Measurements from ENCODE around the gene VWA5B2.
"Not testable (repeated sequence)": the region's sequence is repeated elsewhere in the genome, so short reads cannot be mapped to it uniquely, and the experiment has no call there.

Gene VWA5B2

DNA sequence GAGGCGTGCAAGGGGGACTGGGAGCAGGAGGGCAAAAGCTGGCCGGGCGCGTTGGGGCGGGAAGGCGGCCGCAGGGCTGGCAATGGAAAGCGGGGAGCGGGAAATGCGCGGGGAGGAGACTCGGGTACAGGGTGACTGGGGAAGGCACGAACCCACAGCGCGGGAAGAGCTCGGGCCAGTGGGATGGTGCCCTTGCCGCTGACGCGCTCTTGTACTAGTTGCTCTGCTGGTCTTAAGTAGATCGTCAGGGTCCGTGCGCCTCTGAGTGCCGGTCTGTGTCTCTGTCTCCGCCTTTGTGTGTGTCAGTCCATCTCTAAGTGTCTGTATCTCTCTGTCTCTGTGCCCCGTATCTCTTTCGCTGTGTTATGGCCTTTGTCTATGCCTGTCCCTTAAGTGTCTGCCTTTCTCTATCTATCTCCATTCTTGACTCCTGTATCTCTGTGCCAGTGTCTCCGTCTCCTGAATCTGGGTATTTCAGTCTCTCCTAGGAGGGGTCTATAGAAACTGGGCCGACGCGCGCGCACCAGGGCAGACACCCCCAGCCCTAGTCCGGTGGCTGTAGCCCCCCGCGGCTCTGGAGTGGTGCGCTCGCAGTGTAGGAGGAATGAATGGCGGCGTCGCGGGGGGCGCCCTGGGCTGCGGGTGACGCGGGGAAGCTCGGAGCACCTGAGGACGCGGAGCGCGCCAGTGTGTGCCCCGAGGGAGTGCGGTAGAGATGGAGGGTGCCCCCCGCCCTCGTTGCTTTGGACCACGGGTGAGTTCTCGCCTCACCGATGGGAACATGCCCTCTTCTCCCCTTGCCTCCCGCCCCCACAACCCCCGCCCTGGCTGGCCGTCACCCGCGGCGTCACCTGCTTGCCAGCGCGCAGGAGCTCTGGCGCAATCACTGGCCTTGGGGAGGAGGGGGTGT, 32.7 kb downstream of the VWA5B2 start:
- no peak for FAIRE-seq
- TF ChIP-seq TAF1 (IDR thresholded peaks at IDR 0.05; ENCODE audit: borderline replicate concordance, low read depth, low read length): no peak
- TF ChIP-seq POLR2A (IDR thresholded peaks at IDR 0.05; ENCODE audit: low read depth, low read length): no peak
- TF ChIP-seq POLR2AphosphoS5 (IDR thresholded peaks at IDR 0.05; ENCODE audit: low read depth, low read length): no peak
- no peak for DNase-seq (ENCODE audit: insufficient read length)

DNA sequence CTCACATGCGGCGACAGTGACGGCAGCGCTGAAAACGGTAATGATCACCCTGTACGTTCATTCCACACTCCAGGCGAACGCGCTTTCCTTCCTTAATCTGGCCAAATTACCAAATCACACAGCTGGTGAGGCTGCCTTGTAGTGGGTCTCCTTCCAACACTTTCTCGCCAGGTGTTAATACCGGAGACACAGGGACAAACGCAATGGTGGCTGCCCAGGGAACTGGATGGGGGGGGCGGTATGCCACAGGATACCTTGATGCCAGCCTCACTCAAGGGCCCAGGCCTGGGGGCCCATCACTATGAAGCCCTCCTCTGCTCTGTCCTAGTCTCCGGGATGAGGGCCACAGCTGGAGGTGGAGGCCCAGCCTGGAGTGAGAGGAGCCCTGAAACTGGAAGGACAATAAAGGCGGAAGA, 33.4 kb downstream of the VWA5B2 start:
- no peak for DNase-seq (ENCODE audit: insufficient read length)
- no peak for TF ChIP-seq POLR2A (IDR thresholded peaks at IDR 0.05; ENCODE audit: low read depth, low read length)
- TF ChIP-seq POLR2AphosphoS5 (IDR thresholded peaks at IDR 0.05; ENCODE audit: low read depth, low read length): no peak
- no peak for TF ChIP-seq TAF1 (IDR thresholded peaks at IDR 0.05; ENCODE audit: borderline replicate concordance, low read depth, low read length)
- no peak for FAIRE-seq

DNA sequence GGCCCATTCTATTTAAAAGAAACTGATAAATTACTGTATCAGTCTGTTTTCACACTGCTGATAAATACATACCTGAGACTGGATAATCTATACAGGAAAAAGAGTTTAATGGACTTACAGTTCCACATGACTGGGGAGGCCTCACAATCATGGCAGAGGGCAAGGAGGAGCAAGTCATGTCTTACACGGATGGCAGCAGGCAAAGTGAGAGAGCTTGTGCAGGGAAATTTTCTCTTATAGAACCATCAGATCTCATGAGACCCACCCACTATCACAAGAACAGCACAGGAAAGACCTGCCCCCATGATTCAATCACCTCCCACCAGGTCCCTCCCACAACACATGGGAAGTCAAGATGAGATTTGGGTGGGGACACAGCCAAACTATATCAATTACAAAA, 37.9 kb downstream of the VWA5B2 start:
- not testable (repeated sequence) for FAIRE-seq; DNase-seq (ENCODE audit: insufficient read length)

DNA sequence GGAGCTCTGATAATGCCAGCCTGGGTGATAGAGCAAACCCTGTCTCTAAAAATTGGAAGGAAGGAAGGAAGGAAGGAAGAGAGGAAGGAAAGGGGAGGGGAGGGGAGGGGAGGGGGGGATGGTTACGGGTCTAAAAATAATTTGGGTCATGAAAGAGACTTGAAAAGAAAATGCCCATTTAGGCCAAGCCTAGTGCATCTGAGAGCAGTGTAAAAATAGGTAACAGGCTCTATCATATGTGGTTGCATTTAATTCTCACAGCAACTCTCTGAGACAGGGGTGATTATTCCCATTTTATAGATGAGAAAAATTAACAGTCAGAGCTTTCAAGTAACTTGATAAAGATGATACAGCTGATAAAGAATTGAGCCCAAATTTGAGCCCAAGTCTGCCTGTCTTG, 42.9 kb downstream of the VWA5B2 start:
- TF ChIP-seq TAF1 (IDR thresholded peaks at IDR 0.05; ENCODE audit: borderline replicate concordance, low read depth, low read length): no peak
- TF ChIP-seq POLR2AphosphoS5 (IDR thresholded peaks at IDR 0.05; ENCODE audit: low read depth, low read length): no peak
- no peak for TF ChIP-seq POLR2A (IDR thresholded peaks at IDR 0.05; ENCODE audit: low read depth, low read length)
- no peak for FAIRE-seq
- no peak for DNase-seq (ENCODE audit: insufficient read length)

DNA sequence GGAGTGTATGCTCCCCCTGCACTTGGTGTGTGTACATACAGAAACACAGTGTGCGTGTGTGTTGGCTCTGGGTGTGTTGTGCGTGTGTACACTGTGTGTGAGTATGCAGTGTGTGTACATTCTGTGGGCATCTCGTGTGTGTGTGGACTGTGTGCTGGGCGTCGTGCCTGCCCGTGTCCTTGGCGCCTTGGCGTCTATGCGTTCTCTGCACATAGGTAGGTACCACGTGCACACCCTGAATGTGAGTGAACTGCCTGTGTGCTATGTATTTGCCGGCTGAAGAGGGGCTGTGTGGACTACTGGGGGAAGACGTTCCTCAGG, 46.0 kb downstream of the VWA5B2 start:
- no peak for FAIRE-seq
- TF ChIP-seq POLR2A (IDR thresholded peaks at IDR 0.05; ENCODE audit: low read depth, low read length) (no peak), TAF1 (IDR thresholded peaks at IDR 0.05; ENCODE audit: borderline replicate concordance, low read depth, low read length) (no peak), POLR2AphosphoS5 (IDR thresholded peaks at IDR 0.05; ENCODE audit: low read depth, low read length) (no peak)

DNA sequence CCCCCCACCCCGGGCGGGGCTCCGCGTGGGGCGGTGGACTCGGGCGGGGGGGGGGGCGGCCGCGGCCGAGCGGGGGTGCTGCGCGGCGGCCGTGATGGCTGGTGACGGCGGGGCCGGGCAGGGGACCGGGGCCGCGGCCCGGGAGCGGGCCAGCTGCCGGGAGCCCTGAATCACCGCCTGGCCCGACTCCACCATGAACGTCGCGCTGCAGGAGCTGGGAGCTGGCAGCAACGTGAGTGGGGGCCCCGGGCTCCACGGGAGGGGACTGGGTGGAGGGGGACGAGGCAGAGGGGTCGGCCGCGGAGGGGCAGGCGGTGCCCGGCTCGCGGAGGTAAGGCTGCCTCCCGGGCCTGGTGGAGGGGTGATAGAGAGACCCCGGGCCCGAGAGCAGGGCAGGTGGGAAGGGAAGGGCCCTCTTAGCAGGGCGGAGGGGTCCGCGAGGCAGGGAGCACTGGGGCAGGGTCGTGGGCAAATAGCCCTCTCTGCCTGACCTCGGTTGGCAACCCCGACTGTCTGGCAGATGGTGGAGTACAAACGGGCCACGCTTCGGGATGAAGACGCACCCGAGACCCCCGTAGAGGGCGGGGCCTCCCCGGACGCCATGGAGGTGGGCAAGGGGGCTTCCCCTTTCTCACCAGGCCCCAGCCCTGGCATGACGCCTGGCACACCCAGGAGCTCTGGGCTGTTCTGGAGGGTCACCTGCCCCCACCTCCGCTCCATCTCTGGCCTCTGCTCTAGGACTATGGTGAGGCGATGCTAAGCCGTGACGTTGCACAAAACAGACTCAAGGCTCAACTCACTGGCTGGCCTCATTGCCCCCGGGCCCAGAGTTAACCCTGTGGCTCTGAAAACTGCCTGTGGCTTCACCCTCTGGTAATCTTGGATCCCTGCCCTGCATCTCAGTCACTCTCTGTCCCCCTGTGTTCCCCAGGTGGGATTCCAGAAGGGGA, 46.9 kb downstream of the VWA5B2 start, which contains the start of gene ECE2:
Gene ECE2 (plus strand): TSS at position 62 of the 950 bp plus-strand sequence. CDS start 132 bp downstream, at position 194.
- TF ChIP-seq POLR2AphosphoS5 (IDR thresholded peaks at IDR 0.05; ENCODE audit: low read depth, low read length) (no peak), POLR2A (IDR thresholded peaks at IDR 0.05; ENCODE audit: low read depth, low read length) (no peak), TAF1 (IDR thresholded peaks at IDR 0.05; ENCODE audit: borderline replicate concordance, low read depth, low read length) (no peak)
- no peak for DNase-seq (ENCODE audit: insufficient read length)
- FAIRE-seq: no peak

More for the DNA sequence above, 46.0 kb downstream of the VWA5B2 start:
- no peak for DNase-seq (ENCODE audit: insufficient read length)

DNA sequence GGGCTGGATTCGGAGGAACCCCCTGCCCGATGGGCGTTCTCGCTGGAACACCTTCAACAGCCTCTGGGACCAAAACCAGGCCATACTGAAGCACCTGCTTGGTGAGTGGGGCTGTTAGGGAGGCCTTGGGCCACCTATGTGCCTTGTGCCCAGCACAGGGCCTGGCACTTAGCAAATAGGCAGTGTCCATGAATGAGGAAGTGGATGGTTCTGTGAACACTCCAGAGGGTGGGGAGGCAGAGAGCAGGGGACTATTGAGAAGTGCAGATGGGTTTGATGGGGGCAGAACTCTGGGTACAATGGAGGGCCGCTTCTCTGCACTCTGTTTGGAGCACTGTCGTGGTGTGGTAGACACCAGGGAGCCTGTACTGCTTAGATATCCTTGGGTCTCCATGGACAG, 48.0 kb downstream of the VWA5B2 start:
- FAIRE-seq: no peak
- TF ChIP-seq POLR2A (IDR thresholded peaks at IDR 0.05; ENCODE audit: low read depth, low read length) (no peak), POLR2AphosphoS5 (IDR thresholded peaks at IDR 0.05; ENCODE audit: low read depth, low read length) (no peak), TAF1 (IDR thresholded peaks at IDR 0.05; ENCODE audit: borderline replicate concordance, low read depth, low read length) (no peak)
- DNase-seq (ENCODE audit: insufficient read length): no peak

DNA sequence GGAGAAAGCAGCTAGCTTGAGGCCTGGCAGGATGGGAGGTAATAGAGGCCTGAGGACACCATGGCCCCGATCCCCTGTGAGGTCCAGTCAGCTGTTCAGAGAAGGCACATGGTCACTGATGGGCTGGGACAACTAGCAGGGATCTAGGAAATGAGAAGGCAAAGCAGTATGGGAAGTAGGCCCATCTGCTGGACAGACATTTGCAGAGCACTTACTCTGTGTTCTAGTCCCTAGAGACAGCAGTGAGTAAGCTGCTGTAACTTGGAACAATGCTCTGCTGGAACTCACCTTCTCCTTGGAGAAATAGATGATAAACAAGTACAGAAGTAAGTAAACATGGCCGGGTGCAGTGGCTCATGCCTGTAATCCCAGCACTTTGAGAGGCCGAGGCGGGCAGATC, 53.6 kb downstream of the VWA5B2 start:
- TF ChIP-seq POLR2A (IDR thresholded peaks at IDR 0.05; ENCODE audit: low read depth, low read length) (no peak), TAF1 (IDR thresholded peaks at IDR 0.05; ENCODE audit: borderline replicate concordance, low read depth, low read length) (no peak), POLR2AphosphoS5 (IDR thresholded peaks at IDR 0.05; ENCODE audit: low read depth, low read length) (no peak)
- no peak for DNase-seq (ENCODE audit: insufficient read length)
- no peak for FAIRE-seq

DNA sequence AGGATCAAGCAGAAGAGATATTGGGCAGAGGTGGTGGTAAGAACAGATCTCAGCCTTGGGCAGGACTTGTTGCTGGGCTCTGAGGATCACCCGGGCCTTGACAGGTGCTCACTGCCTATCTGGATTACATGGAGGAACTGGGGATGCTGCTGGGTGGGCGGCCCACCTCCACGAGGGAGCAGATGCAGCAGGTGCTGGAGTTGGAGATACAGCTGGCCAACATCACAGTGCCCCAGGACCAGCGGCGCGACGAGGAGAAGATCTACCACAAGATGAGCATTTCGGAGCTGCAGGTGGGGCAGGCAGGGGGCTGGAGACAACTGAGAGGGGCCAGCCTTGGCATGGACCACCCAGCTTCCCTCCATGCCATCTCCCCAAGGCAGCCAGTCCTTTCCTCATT, 54.3 kb downstream of the VWA5B2 start:
- no peak for TF ChIP-seq POLR2A (IDR thresholded peaks at IDR 0.05; ENCODE audit: low read depth, low read length)
- TF ChIP-seq POLR2AphosphoS5 (IDR thresholded peaks at IDR 0.05; ENCODE audit: low read depth, low read length): no peak
- TF ChIP-seq TAF1 (IDR thresholded peaks at IDR 0.05; ENCODE audit: borderline replicate concordance, low read depth, low read length): no peak
- DNase-seq (ENCODE audit: insufficient read length): no peak
- no peak for FAIRE-seq

DNA sequence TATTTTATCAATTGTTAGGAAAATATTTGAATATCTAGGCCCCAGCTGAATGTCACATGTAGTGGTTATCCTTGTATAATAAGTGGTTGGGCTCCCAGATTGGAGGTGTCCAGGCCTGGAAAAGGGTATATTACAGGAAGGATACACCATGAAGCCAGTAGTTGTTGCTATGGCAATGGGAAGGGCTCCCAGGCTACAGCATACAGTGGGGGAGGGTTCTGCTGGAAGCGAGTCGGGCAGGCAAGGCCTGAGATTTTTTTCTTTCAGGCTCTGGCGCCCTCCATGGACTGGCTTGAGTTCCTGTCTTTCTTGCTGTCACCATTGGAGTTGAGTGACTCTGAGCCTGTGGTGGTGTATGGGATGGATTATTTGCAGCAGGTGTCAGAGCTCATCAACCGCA, 55.3 kb downstream of the VWA5B2 start:
- no peak for FAIRE-seq
- TF ChIP-seq POLR2AphosphoS5 (IDR thresholded peaks at IDR 0.05; ENCODE audit: low read depth, low read length) (no peak), POLR2A (IDR thresholded peaks at IDR 0.05; ENCODE audit: low read depth, low read length) (no peak), TAF1 (IDR thresholded peaks at IDR 0.05; ENCODE audit: borderline replicate concordance, low read depth, low read length) (no peak)
- DNase-seq (ENCODE audit: insufficient read length): no peak

DNA sequence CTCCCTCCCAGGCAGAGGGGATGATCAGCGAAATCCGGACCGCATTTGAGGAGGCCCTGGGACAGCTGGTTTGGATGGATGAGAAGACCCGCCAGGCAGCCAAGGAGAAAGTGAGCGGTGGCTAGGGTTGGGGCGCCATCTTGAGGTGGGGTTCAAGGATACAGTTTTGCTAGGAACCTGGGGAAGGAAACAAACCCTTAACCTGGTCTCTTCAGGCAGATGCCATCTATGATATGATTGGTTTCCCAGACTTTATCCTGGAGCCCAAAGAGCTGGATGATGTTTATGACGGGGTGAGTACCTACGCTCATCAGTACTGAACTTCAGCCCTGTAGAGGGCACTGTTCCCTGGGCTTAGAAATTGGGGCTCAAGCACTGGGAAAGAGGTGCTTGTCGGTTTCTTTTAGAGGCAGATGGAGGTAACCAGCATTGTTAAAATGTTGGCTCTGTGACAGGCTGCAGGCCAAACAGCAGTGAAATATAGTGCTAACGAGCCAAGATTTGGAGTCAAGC, 60.1 kb downstream of the VWA5B2 start:
- TF ChIP-seq TAF1 (IDR thresholded peaks at IDR 0.05; ENCODE audit: borderline replicate concordance, low read depth, low read length) (no peak), POLR2A (IDR thresholded peaks at IDR 0.05; ENCODE audit: low read depth, low read length) (no peak), POLR2AphosphoS5 (IDR thresholded peaks at IDR 0.05; ENCODE audit: low read depth, low read length) (no peak)
- peak; percentile 55 for DNase-seq (ENCODE audit: insufficient read length)
- FAIRE-seq: peak; percentile 78

Measured in GM12892 (cell line).